Measurements from ENCODE around the gene FAM237B.

FAM237B gene

GRCh38 chr7:90326500-90326899 is 5.4 kb upstream of the FAM237B start:
- Histone ChIP-seq H3K9ac (ENCODE audit: low read length) (no peak overlapping the region), H3K4me3 (ENCODE audit: low read depth, low read length, poor library complexity, severe bottlenecking) (no peak overlapping the region), H3K27me3 (ENCODE audit: insufficient read depth, low read length) (no peaks in the 10 kb centered on the region), H3K4me1 (ENCODE audit: insufficient read depth, low read length, severe bottlenecking) (no peaks in the 10 kb centered on the region), H3K9me3 (ENCODE audit: low read length) (no peaks in the 10 kb centered on the region), H3K79me2 (ENCODE audit: insufficient read depth, low read length) (no peaks in the 10 kb centered on the region), H4K20me1 (ENCODE audit: insufficient read depth, low read length) (no peaks in the 10 kb centered on the region), H3K9me2 (ENCODE audit: low read depth, low read length) (no peaks in the 10 kb centered on the region), H2AFZ (ENCODE audit: low read length) (no peak overlapping the region), H3K4me2 (ENCODE audit: low read length) (no peak overlapping the region), H3F3A (ENCODE audit: insufficient read depth, low read length) (no peaks in the 10 kb centered on the region), H3K27ac (ENCODE audit: low read depth, low read length, poor library complexity, severe bottlenecking) (no peak overlapping the region), H3K36me3 (ENCODE audit: insufficient read depth, low read length) (no peaks in the 10 kb centered on the region)
- TF ChIP-seq CTCF (IDR thresholded peaks at IDR 0.05; ENCODE audit: low read length) (no peak), EZH2 (IDR thresholded peaks at IDR 0.05; ENCODE audit: borderline replicate concordance, low read length) (no peak)

GRCh38 chr7:90322837-90323236 is 1.7 kb upstream of the FAM237B start:
- no peaks in the 10 kb centered on the region for H3K27me3 ChIP-seq (ENCODE audit: insufficient read depth, low read length)
- H3K9me2 ChIP-seq (ENCODE audit: low read depth, low read length), result no peaks in the 10 kb centered on the region
- H3K27ac ChIP-seq (ENCODE audit: low read depth, low read length, poor library complexity, severe bottlenecking), result no peak overlapping the region
- no peaks in the 10 kb centered on the region for H3K79me2 ChIP-seq (ENCODE audit: insufficient read depth, low read length)
- no peak overlapping the region for H3K4me3 ChIP-seq (ENCODE audit: low read depth, low read length, poor library complexity, severe bottlenecking)
- no peaks in the 10 kb centered on the region for H3K4me1 ChIP-seq (ENCODE audit: insufficient read depth, low read length, severe bottlenecking)
- H3K36me3 ChIP-seq (ENCODE audit: insufficient read depth, low read length), result no peaks in the 10 kb centered on the region
- H3F3A ChIP-seq (ENCODE audit: insufficient read depth, low read length), result no peaks in the 10 kb centered on the region
- no peaks in the 10 kb centered on the region for H3K9me3 ChIP-seq (ENCODE audit: low read length)
- H2AFZ ChIP-seq (ENCODE audit: low read length), result no peak overlapping the region
- TF ChIP-seq CTCF (IDR thresholded peaks at IDR 0.05; ENCODE audit: low read length) (no peak), EZH2 (IDR thresholded peaks at IDR 0.05; ENCODE audit: borderline replicate concordance, low read length) (no peak)
- no peak overlapping the region for H3K9ac ChIP-seq (ENCODE audit: low read length)
- no peak overlapping the region for H3K4me2 ChIP-seq (ENCODE audit: low read length)
- no peaks in the 10 kb centered on the region for H4K20me1 ChIP-seq (ENCODE audit: insufficient read depth, low read length)

- no peaks in the 10 kb centered on the region for H3K79me2 ChIP-seq (ENCODE audit: insufficient read depth, low read length)
- H3K9ac ChIP-seq (ENCODE audit: low read length), result no peak overlapping the region
- H3K4me3 ChIP-seq (ENCODE audit: low read depth, low read length, poor library complexity, severe bottlenecking), result no peak overlapping the region
- H2AFZ ChIP-seq (ENCODE audit: low read length), result no peak overlapping the region
- H3K36me3 ChIP-seq (ENCODE audit: insufficient read depth, low read length), result no peaks in the 10 kb centered on the region
- no peaks in the 10 kb centered on the region for H3K4me1 ChIP-seq (ENCODE audit: insufficient read depth, low read length, severe bottlenecking)
- H3F3A ChIP-seq (ENCODE audit: insufficient read depth, low read length), result no peaks in the 10 kb centered on the region
- H4K20me1 ChIP-seq (ENCODE audit: insufficient read depth, low read length), result no peaks in the 10 kb centered on the region
- no peaks in the 10 kb centered on the region for H3K9me2 ChIP-seq (ENCODE audit: low read depth, low read length)
- no peak overlapping the region for H3K4me2 ChIP-seq (ENCODE audit: low read length)
- TF ChIP-seq EZH2 (IDR thresholded peaks at IDR 0.05; ENCODE audit: borderline replicate concordance, low read length) (no peak), CTCF (IDR thresholded peaks at IDR 0.05; ENCODE audit: low read length) (no peak)
- H3K9me3 ChIP-seq (ENCODE audit: low read length), result no peaks in the 10 kb centered on the region
- no peaks in the 10 kb centered on the region for H3K27me3 ChIP-seq (ENCODE audit: insufficient read depth, low read length)
- H3K27ac ChIP-seq (ENCODE audit: low read depth, low read length, poor library complexity, severe bottlenecking), result no peak overlapping the region
These were observed 695 bp downstream of the FAM237B start for GRCh38 chr7:90320418-90320800.

Measured in OCI-LY1 (cell line).